Psoas muscle (tissue), 8 donors: ENCODE measurements around the gene CCT8. TPM values are rescaled to one million over a fixed set of nuclear protein-coding genes. Genes with fewer than 3 reads are reported as not detected.

Experiments used
- ATAC-seq, 4 donors: fragments of 200-7000 bp; cut with Tn5 transposase; one replicate each; pipeline ENCODE4 v1.9.1; 2020; ENCODE audit warnings: moderate library complexity in 3 of 4, mild to moderate bottlenecking in 2 of 4
- DNase-seq, 2 donors: peaks; one replicate each; pipeline ENCODE4 v3.0.0-alpha.2; 2020
- H3K27ac ChIP-seq: fragments of 200-600 bp; one replicate; pipeline ENCODE4 v1.8.0; 2022
- H3K27me3 ChIP-seq, 3 donors: fragments of 200-600 bp in 1 of 3; one replicate each; pipeline versions ENCODE4 v1.6.1 to v1.8.0; 2013 to 2022; ENCODE audit warnings: low read length in 2 of 3, mild to moderate bottlenecking in 2 of 3, moderate library complexity in 1 of 3; ENCODE audit not compliant: insufficient read depth in 3 of 3
- H3K36me3 ChIP-seq, 2 donors: fragments of 200-600 bp in 1 of 2; one replicate each; pipeline versions ENCODE4 v1.6.1 to v1.8.0; 2013 to 2022; ENCODE audit warnings: low read depth in 1 of 2, mild to moderate bottlenecking in 1 of 2, moderate library complexity in 1 of 2; ENCODE audit not compliant: insufficient read depth in 1 of 2
- H3K4me1 ChIP-seq: fragments of 200-600 bp; one replicate; pipeline ENCODE4 v1.8.0; 2022
- H3K4me3 ChIP-seq: fragments of 200-600 bp; one replicate; pipeline ENCODE4 v1.8.0; 2022; ENCODE audit warnings: mild to moderate bottlenecking
- H3K9me3 ChIP-seq: fragments of 200-600 bp; one replicate; pipeline ENCODE4 v1.8.0; 2022
- CTCF ChIP-seq: fragments of 200-600 bp; IDR thresholded peaks from one replicate; pipeline ENCODE4 v1.8.0; 2022; ENCODE audit warnings: antibody characterized with exemption
- WGBS, 3 donors: extraction: QIAGEN DNeasy Blood & Tissue Kit; methylation state at CpG; one replicate each; pipeline versions ENCODE4 v1.1.6 to v1.1.7; 2013; 5-methylcytosine and 5-hydroxymethylcytosine counted together
- intact Hi-C, 2 donors: fragments of 100-400 bp; cut with DNase I; formaldehyde crosslinking; loops; one replicate each; pipeline versions ENCODE4 v1.11.0 to v1.14.2; 2022
- polyA plus RNA-seq, 3 donors: library from polyadenylated mRNA; stranded (reverse); fragments of 200-250 nt; gene quantifications; one replicate each; pipeline ENCODE4 v1.2.3, GENCODE V29; 2013
- total RNA-seq, 4 donors: library from RNA; stranded (reverse); fragmentation: NEBNext Ultra II Directional in 2 of 4; extraction: Animal tissue kit (Norgen Biotek cat#: 25700) in 2 of 4; gene quantifications; one replicate each; pipeline versions ENCODE4 v1.2.1 to v1.2.4, GENCODE V29; 2021 to 2023
- donor health status: healthy with polysubstance abuse.
- donor health status: DM: no; HTN: no; CAD: no; lungs with moderate emphysema.
- donor health status: Bipolar disorder and iron deficiency.
- donor health status: healthy.
- donor health status: DM: yes; HTN: yes; CAD: no.
- donor health status: DM: no; HTN: no; CAD: no.
- donor health status: DM: no; HTN: no; CAD: no.
- donor health status: DM: yes; HTN: yes; CAD: no.

The CCT8 gene
- total and polyA plus RNA-seq, 7 donors: 124 to 251 (median 138) TPM

GRCh38 chr21:29085106-29085752 lies 11.8 kb upstream of the CCT8 start:
- Histone ChIP-seq H3K36me3 (no peaks in the 10 kb centered on the region), H3K4me1 (peaks cover 3% of the 10 kb centered on the region), H3K27me3 (no peaks in the 10 kb centered on the region), H3K9me3 (no peaks in the 10 kb centered on the region), H3K27ac (no peak overlapping the region), H3K4me3 (no peak overlapping the region)
- no peak for ATAC-seq
- intact Hi-C loops: loop anchor here in 1 of 2 donors (10.0 kb wide), 1 partner anchor 760 kb away; no protein-coding TSS in a partner anchor
- WGBS, 3 donors: 81 to 85% (median 82%) methylated on average over 8 of the region's 8 CpGs
- DNase-seq: no peak
- TF ChIP-seq CTCF: no peak

GRCh38 chr21:29084372-29084771 lies 10.9 kb upstream of the CCT8 start:
- H3K36me3 ChIP-seq: no peaks in the 10 kb centered on the region
- no peak for DNase-seq
- H3K27ac ChIP-seq: no peak overlapping the region
- H3K9me3 ChIP-seq: no peaks in the 10 kb centered on the region
- no peaks in the 10 kb centered on the region for H3K27me3 ChIP-seq
- intact Hi-C loops: loop anchor here in 1 of 2 donors (10.0 kb wide), 1 partner anchor 760 kb away; no protein-coding TSS in a partner anchor
- no peak overlapping the region for H3K4me3 ChIP-seq
- no peaks in the 10 kb centered on the region for H3K4me1 ChIP-seq
- ATAC-seq: no peak
- TF ChIP-seq CTCF: no peak
- 41 to 42% (median 41%) methylated on average over 2 of the region's 2 CpGs for WGBS, 3 donors

GRCh38 chr21:29083306-29083705 lies 9.9 kb upstream of the CCT8 start:
- intact Hi-C loops: loop anchor here in 1 of 2 donors (10.0 kb wide), 1 partner anchor 761 kb away; no protein-coding TSS in a partner anchor
- no peak overlapping the region for H3K27ac ChIP-seq
- ATAC-seq: no peak
- no peaks in the 10 kb centered on the region for H3K36me3 ChIP-seq
- H3K4me3 ChIP-seq: no peak overlapping the region
- no peaks in the 10 kb centered on the region for H3K9me3 ChIP-seq
- 95 to 96% (median 96%) methylated on average over 3 of the region's 3 CpGs for WGBS, 3 donors
- no peaks in the 10 kb centered on the region for H3K4me1 ChIP-seq
- DNase-seq: no peak
- no peak for TF ChIP-seq CTCF
- no peaks in the 10 kb centered on the region for H3K27me3 ChIP-seq

- DNase-seq (no peak), ATAC-seq (no peak)
- no peak for TF ChIP-seq CTCF
- Histone ChIP-seq H3K4me3 (no peak overlapping the region), H3K27ac (no peak overlapping the region), H3K9me3 (no peaks in the 10 kb centered on the region), H3K4me1 (no peaks in the 10 kb centered on the region), H3K36me3 (no peaks in the 10 kb centered on the region), H3K27me3 (no peaks in the 10 kb centered on the region)
- WGBS, 3 donors: 82 to 94% (median 93%) methylated on average over 3 of the region's 3 CpGs
- intact Hi-C loops: loop anchor here in 1 of 2 donors (10.0 kb wide), 1 partner anchor 763 kb away; no protein-coding TSS in a partner anchor
These were observed 8.8 kb upstream of the CCT8 start for GRCh38 chr21:29082046-29082815.
